Smooth muscle cell (in vitro differentiated cells): Measurements from ENCODE around the gene ANTXRL. TPM values are rescaled to one million over a fixed set of nuclear protein-coding genes. Genes with fewer than 3 reads are reported as not detected.

Experiments
- DNase-seq: peaks from one replicate; lab custom pipeline; 2025; ENCODE audit not compliant: unreplicated experiment; lab: John Stamatoyannopoulos, UW
- H2AFZ ChIP-seq: fragments of 200-600 bp; sonication (generic); 2 replicates; pipeline ENCODE4 v1.6.0; 2016; ENCODE audit warnings: antibody characterized with exemption, low read depth, mild to moderate bottlenecking
- H3F3A ChIP-seq: fragments of 200-600 bp; sonication (generic); 2 replicates; pipeline ENCODE4 v1.6.0; 2017; ENCODE audit warnings: antibody characterized with exemption, low read depth
- H3K27ac ChIP-seq: fragments of 200-600 bp; sonication (generic); 2 replicates; pipeline ENCODE4 v1.5.1; 2016; ENCODE audit warnings: low read depth, mild to moderate bottlenecking
- H3K27me3 ChIP-seq: fragments of 200-600 bp; sonication (generic); 2 replicates; pipeline ENCODE4 v1.6.1; 2016; ENCODE audit warnings: low read depth, mild to moderate bottlenecking
- H3K36me3 ChIP-seq: fragments of 200-600 bp; sonication (generic); 2 replicates; pipeline ENCODE4 v1.5.1; 2016; ENCODE audit warnings: low read depth
- H3K4me1 ChIP-seq: fragments of 200-600 bp; sonication (generic); 2 replicates; pipeline ENCODE4 v1.5.1; 2016; ENCODE audit warnings: low read depth
- H3K4me2 ChIP-seq: fragments of 200-600 bp; sonication (generic); 2 replicates; pipeline ENCODE4 v1.6.0; 2016; ENCODE audit warnings: mild to moderate bottlenecking
- H3K4me3 ChIP-seq: fragments of 200-600 bp; sonication (generic); 2 replicates; pipeline ENCODE4 v1.5.1; 2016; ENCODE audit warnings: mild to moderate bottlenecking
- H3K79me2 ChIP-seq: fragments of 200-600 bp; sonication (generic); 2 replicates; pipeline ENCODE4 v1.6.0; 2016; ENCODE audit warnings: low read depth, mild to moderate bottlenecking
- H3K9ac ChIP-seq: fragments of 200-600 bp; sonication (generic); 2 replicates; pipeline ENCODE4 v1.6.0; 2016; ENCODE audit warnings: low read depth
- H3K9me3 ChIP-seq: fragments of 200-600 bp; sonication (generic); replicated peaks from 2 replicates; pipeline ENCODE4 v1.5.1; 2016; ENCODE audit warnings: low read depth
- H4K20me1 ChIP-seq: fragments of 200-600 bp; sonication (generic); 2 replicates; pipeline ENCODE4 v1.6.0; 2016; ENCODE audit warnings: low read depth
- WGBS: methylation state at CpG from one replicate; pipeline ENCODE4 v1.1.7; 2016; ENCODE audit warnings: low lambda C conversion rate; 5-methylcytosine and 5-hydroxymethylcytosine counted together
- polyA plus RNA-seq: library from polyadenylated mRNA; unstranded; fragments of >200 nt; fragmentation: Nextera tagmentation; extraction: Ambion mirVana; gene quantifications from 2 replicates; pipeline ENCODE4 v1.2.1, GENCODE V29; 2016
- total RNA-seq: library from RNA; depleted of rRNA; stranded (reverse); fragments of >200 nt; gene quantifications from 2 replicates; pipeline ENCODE4 v1.2.3, GENCODE V29; 2014
- TF ChIP-seq, protein P1 (sequence below): fragments of 200-600 bp; sonication (generic); IDR thresholded peaks from 2 replicates; pipeline ENCODE4 v1.5.1; 2017; ENCODE audit warnings: borderline replicate concordance, mild to moderate bottlenecking, antibody characterized with exemption; ENCODE audit not compliant: insufficient read depth, poor library complexity, severe bottlenecking

The ANTXRL gene
- total and polyA plus RNA-seq, 2 experiments from 2014 or later, result not detected

DNA sequence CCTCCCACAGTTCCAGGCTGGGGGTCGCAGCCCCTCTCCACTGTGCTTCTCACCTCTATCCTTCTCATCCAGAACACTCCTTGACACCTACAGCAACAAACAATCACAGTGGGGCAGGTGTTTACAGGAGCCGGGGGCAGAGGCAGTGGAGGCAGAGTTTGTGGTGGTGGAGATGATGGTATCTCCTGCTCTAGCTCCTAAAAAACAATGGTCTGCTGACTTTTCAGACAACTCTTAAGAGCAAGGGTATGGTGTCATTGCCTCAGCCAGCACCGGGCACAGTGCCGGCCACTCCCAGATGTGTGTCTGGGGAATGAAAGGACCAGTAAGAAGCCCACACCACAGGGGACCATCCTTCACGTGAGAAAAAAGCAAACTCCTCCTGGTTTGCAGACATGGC is 36.3 kb upstream of the ANTXRL start:
- H4K20me1 ChIP-seq, result no peaks in the 10 kb centered on the region

DNA sequence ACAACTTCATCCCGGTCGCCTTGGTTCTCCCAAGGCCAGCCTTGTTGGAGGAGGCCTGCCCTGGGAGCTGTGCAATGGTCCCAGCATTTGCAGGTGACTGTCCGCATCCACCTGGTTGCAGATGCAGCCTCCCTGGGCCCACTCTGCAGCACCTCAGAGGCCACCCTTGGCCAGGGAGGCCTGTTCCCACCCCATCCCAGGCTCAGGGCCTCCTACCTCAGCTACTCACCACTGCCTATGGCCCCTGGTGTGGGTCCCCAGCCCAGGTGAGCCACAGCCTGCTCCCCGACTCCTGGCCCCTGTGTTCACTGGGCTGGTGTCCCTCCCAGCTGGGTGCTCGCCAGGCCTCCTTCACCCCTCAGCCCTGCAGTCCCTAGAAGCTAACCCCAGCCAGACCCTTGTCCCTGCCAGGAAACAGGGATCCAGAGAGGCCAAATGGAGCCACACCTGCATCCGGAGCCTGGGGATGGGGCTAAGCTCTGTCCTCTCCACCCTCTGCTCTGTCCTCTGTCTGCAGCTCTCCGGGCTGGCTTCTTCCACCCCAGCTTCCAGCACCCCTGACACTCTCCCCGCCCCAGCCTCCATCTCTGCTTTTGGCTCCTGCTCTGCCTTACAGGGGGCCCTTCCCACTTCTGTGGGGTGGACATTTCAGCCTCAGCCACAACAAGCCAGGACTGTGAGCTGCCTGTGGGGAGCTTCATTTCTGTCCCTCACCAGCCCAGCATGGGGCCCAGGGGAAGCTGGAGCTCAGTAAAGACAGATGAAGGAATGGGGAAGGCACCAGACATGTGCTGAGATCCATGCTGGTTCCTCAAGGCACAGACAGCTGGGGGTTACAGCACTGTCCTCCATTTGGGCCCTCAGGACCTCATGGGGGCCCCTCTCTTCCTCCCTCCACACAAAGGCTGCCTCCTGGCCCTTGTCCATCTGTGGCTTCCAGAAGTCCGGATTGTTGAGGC is 35.6 kb upstream of the ANTXRL start:
- H3K4me2 ChIP-seq, result no peak overlapping the region
- 84% methylated on average over 9 of the region's 9 CpGs for WGBS
- H3K79me2 ChIP-seq, result no peaks in the 10 kb centered on the region
- no peaks in the 10 kb centered on the region for H3K36me3 ChIP-seq
- no peak for DNase-seq
- no peak overlapping the region for H3K27ac ChIP-seq
- H3K9me3 ChIP-seq, result no peaks in the 10 kb centered on the region
- no peak overlapping the region for H3K9ac ChIP-seq
- H3F3A ChIP-seq, result no peaks in the 10 kb centered on the region
- H3K27me3 ChIP-seq, result no peaks in the 10 kb centered on the region
- H2AFZ ChIP-seq, result no peak overlapping the region
- H3K4me1 ChIP-seq, result no peaks in the 10 kb centered on the region
- H3K4me3 ChIP-seq, result no peak overlapping the region
- H4K20me1 ChIP-seq, result no peaks in the 10 kb centered on the region
- TF ChIP-seq, protein P1, sequence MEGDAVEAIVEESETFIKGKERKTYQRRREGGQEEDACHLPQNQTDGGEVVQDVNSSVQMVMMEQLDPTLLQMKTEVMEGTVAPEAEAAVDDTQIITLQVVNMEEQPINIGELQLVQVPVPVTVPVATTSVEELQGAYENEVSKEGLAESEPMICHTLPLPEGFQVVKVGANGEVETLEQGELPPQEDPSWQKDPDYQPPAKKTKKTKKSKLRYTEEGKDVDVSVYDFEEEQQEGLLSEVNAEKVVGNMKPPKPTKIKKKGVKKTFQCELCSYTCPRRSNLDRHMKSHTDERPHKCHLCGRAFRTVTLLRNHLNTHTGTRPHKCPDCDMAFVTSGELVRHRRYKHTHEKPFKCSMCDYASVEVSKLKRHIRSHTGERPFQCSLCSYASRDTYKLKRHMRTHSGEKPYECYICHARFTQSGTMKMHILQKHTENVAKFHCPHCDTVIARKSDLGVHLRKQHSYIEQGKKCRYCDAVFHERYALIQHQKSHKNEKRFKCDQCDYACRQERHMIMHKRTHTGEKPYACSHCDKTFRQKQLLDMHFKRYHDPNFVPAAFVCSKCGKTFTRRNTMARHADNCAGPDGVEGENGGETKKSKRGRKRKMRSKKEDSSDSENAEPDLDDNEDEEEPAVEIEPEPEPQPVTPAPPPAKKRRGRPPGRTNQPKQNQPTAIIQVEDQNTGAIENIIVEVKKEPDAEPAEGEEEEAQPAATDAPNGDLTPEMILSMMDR, result no peak

More for the DNA sequence above, 36.3 kb upstream of the ANTXRL start:
- no peak overlapping the region for H3K4me2 ChIP-seq
- no peaks in the 10 kb centered on the region for H3K4me1 ChIP-seq
- 83% methylated on average over 5 of the region's 5 CpGs for WGBS
- no peak overlapping the region for H3K27ac ChIP-seq
- no peaks in the 10 kb centered on the region for H3K9me3 ChIP-seq
- no peak for DNase-seq
- H3F3A ChIP-seq, result no peaks in the 10 kb centered on the region
- no peak overlapping the region for H3K9ac ChIP-seq
- H3K36me3 ChIP-seq, result no peaks in the 10 kb centered on the region
- no peaks in the 10 kb centered on the region for H3K27me3 ChIP-seq
- no peaks in the 10 kb centered on the region for H3K79me2 ChIP-seq
- TF ChIP-seq, protein P1, result no peak
- H3K4me3 ChIP-seq, result no peak overlapping the region
- no peak overlapping the region for H2AFZ ChIP-seq

DNA sequence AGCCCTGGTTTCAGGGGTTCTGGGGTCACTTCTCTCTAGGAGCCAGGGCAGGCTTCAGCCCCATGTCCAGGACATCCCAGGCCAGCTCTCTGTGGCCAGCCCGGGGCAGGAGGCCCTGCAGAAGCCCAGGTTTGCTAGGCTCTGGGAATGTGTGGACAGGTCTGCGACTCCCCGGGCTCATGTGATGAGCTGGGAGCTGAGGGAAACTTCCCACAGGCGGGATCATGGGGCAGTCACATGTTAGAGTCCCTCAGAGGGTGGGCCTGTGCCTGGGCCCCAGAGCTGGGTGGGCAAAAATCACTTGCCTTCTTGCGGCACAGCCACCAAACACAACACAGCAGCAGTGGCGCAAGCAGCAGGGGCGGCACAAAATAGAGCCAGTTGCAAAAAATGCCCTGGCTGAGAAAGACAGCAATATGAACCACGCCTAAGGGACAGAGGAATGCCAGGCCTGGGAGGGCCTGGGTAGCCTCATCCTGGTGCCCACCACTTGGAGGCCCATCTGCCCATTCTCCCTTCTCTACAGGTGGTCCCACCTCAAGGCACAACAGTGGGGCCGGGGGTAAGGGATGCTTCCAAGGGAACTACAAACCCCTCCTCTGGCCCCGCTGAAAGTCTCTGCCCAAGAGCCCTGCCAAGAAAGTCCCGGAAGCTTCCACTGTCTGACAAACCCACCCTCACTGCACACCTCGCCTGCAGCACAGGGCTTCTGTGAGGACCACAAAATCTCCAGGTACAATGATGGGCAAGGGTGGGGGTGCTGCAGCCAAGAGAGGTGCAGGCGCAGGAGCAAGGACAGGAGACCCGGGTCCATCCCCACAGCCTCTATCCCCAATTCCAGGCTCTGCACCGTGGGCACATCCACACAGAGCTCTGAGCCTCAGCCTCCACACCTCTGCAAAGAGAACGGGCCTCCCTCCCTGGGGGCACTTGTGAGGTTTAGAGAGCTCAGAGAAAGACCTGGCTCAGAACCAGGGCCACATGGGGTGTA is 34.6 kb upstream of the ANTXRL start:
- H3K9ac ChIP-seq, result no peak overlapping the region
- no peaks in the 10 kb centered on the region for H3K36me3 ChIP-seq
- H3K4me2 ChIP-seq, result no peak overlapping the region
- no peak overlapping the region for H3K27ac ChIP-seq
- H3K79me2 ChIP-seq, result no peaks in the 10 kb centered on the region
- TF ChIP-seq, protein P1, result no peak
- no peak overlapping the region for H3K4me3 ChIP-seq
- DNase-seq, result no peak
- H3K4me1 ChIP-seq, result no peaks in the 10 kb centered on the region
- no peaks in the 10 kb centered on the region for H3K27me3 ChIP-seq
- WGBS, result 96% methylated on average over 16 of the region's 16 CpGs
- no peak overlapping the region for H2AFZ ChIP-seq
- H4K20me1 ChIP-seq, result no peaks in the 10 kb centered on the region
- H3K9me3 ChIP-seq, result no peaks in the 10 kb centered on the region
- no peaks in the 10 kb centered on the region for H3F3A ChIP-seq
